ENCODE data around the gene MOV10. TPM values are rescaled to one million over a fixed set of nuclear protein-coding genes. Genes with fewer than 3 reads are reported as not detected.
"Not testable (repeated sequence)": the region's sequence is repeated elsewhere in the genome, so short reads cannot be mapped to it uniquely, and the experiment has no call there.

Gene MOV10
- total and polyA plus RNA-seq, 8 donors, result 17.7 to 89.9 (median 25.2) TPM

DNA sequence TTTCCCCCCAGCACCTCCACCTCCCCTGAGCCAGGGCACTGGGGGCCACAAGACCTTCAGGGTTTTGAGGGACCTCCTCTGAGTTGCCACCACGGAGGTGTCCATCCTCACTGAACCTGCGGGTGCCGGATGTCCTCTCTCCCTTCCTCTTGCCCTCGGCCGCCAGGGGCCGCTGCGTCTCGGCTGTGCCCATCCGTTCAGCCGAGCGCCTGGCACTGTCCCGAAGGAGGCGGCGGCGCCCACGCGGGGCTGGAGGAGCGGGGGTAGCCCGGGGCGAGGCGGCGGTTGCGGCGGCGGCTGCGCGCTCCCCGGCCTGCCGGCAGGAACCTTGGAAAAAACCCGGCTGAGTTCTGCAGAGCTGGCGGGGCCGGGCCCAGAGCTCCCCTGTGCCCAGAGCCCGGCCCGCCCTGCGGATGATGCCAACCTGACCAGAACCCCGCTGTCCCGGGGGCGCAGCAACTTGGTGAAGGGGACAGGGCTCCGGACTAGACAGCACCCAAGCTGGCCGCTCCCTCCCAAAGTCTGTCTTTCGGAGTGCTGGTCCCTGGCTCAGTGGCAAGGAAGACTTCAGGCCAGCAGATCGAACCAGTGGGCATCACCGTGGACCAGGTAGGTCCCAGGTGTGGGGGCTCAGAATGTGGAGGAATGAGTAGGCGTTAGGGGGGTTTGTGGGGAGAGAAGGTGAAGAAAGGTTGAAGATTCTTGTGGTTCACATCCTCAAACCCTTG, 44.4 kb downstream of the MOV10 start:
- Histone ChIP-seq H3K27me3 (no peaks in the 10 kb centered on the region), H3K4me3 (no peak overlapping the region), H3K9me3 (no peaks in the 10 kb centered on the region), H3K27ac (no peak overlapping the region), H3K36me3 (no peaks in the 10 kb centered on the region), H3K4me1 (peaks cover 0 to 7% (median 5%) of the 10 kb centered on the region in 3 donors)
- peak; percentile 66 to 95 (median 82) for DNase-seq
- 15 to 20% methylated on average over 43 to 44 of the region's 44 CpGs for WGBS, 2 donors
- ATAC-seq, result peak in 3 of 4 donors; percentile 24 to 34 (median 29)
- intact Hi-C loops (cut with DNase I), result loop anchor here in 2 of 3 donors (5.0 to 10.0 kb wide), 2 partner anchors 83 to 326 kb away; no protein-coding TSS in a partner anchor
- no peak for FAIRE-seq
- TF ChIP-seq CTCF (IDR thresholded peaks at IDR 0.05), result peak; percentile 76 to 89 (median 85)

DNA sequence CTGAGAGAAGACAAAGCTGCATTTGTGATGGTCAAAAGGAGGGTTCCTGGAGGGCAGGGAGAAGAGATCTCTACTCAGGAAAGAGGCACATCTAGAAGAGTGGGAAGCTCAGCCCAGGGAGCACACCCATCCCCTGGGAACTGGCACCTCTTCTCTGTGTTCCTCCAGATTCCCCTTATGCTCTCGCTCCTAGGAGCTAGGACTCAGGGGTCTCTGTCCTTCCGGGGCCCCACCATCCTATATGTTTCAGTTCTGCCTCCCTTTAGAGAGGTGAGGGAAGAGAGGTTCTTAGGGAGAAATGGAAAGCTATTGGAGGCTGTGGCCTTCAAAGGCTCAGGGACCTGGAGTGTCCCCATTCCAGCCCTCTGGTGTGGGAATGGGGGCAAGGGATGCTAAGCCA, 45.2 kb downstream of the MOV10 start:
- Histone ChIP-seq H3K36me3 (no peaks in the 10 kb centered on the region), H3K27me3 (no peaks in the 10 kb centered on the region), H3K4me3 (no peak overlapping the region), H3K27ac (no peak overlapping the region), H3K9me3 (no peaks in the 10 kb centered on the region), H3K4me1 (peaks cover 0 to 5% (median 3%) of the 10 kb centered on the region in 3 donors)
- TF ChIP-seq CTCF (IDR thresholded peaks at IDR 0.05), result no peak
- no peak for ATAC-seq
- WGBS, 2 donors, result 81 to 88% methylated on average over 2 of the region's 2 CpGs
- FAIRE-seq, result no peak
- intact Hi-C loops (cut with DNase I), result loop anchor here (2.0 to 10.0 kb wide), 3 partner anchors 83 to 325 kb away; no protein-coding TSS in a partner anchor
- no peak for DNase-seq

DNA sequence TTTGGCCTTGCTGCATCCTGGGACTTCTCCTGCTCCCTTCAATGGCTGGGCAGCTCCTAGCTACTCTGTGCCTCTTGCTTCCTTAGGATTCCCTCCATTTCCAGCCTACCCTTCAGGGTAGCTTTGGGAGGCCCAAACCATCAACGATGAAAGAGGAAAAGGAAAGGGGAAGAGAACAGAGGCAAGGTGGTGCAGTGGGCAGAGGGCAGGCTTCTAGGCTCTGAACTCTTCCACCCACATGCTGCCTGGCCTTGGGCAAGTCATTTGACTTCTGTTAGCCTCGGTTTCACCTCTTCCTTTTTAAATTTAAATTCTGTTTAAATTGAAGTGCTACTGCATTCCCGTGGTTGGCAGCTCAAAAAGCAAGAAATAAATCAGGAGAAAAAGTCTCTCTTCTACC, 46.3 kb downstream of the MOV10 start:
- ATAC-seq, result no peak
- intact Hi-C loops (cut with DNase I), result loop anchor here in 2 of 3 donors (2.0 to 5.0 kb wide), 2 partner anchors 82 kb away; no protein-coding TSS in a partner anchor
- no peak overlapping the region for H3K27ac ChIP-seq
- no peak for DNase-seq
- H3K36me3 ChIP-seq, result no peaks in the 10 kb centered on the region
- no peaks in the 10 kb centered on the region for H3K27me3 ChIP-seq
- H3K4me3 ChIP-seq, result no peak overlapping the region
- peaks cover 0 to 3% (median 2%) of the 10 kb centered on the region in 3 donors for H3K4me1 ChIP-seq
- H3K9me3 ChIP-seq, result no peaks in the 10 kb centered on the region
- FAIRE-seq, result no peak
- TF ChIP-seq CTCF (IDR thresholded peaks at IDR 0.05), result no peak
- whole genome bisulfite sequencing, 2 donors, result 50 to 53% methylated on average over 3 of the region's 3 CpGs

- WGBS, 2 donors, result 89 to 91% methylated on average over 2 of the region's 2 CpGs
- intact Hi-C loops (cut with DNase I), result loop anchor here in 2 of 3 donors (2.0 to 5.0 kb wide), 2 partner anchors 81 to 82 kb away; no protein-coding TSS in a partner anchor
- H3K4me3 ChIP-seq, H3K27ac ChIP-seq, ATAC-seq, FAIRE-seq, H3K27me3 ChIP-seq, H3K36me3 ChIP-seq, H3K4me1 ChIP-seq, DNase-seq, H3K9me3 ChIP-seq: not testable (repeated sequence)
Observed at GRCh38 chr1:112721294-112721693, 46.8 kb downstream of the MOV10 start.

- no peaks in the 10 kb centered on the region for H3K27me3 ChIP-seq
- no peaks in the 10 kb centered on the region for H3K9me3 ChIP-seq
- no peak overlapping the region for H3K4me3 ChIP-seq
- H3K27ac ChIP-seq, result no peak overlapping the region
- TF ChIP-seq CTCF (IDR thresholded peaks at IDR 0.05), result no peak
- FAIRE-seq (no peak), DNase-seq (peak in 4 of 6 donors; percentile 34 to 79 (median 46)), ATAC-seq (peak in 3 of 4 donors; percentile 33 to 79 (median 64))
- intact Hi-C loops (cut with DNase I), result loop anchor here in 2 of 3 donors (2.0 to 5.0 kb wide), 2 partner anchors 80 to 81 kb away; no protein-coding TSS in a partner anchor
- H3K36me3 ChIP-seq, result no peaks in the 10 kb centered on the region
- peaks cover 0 to 3% (median 0%) of the 10 kb centered on the region in 3 donors for H3K4me1 ChIP-seq
- WGBS, 2 donors, result 31 to 36% methylated on average over 10 of the region's 10 CpGs
Observed at GRCh38 chr1:112721966-112722524, 47.6 kb downstream of the MOV10 start.

Measured in pancreas (tissue), 10 donors.